Measurements from ENCODE around the gene FICD.

FICD gene

GRCh38 chr12:108561852-108562347 lies 46.8 kb downstream of the FICD start:
- H3K4me1 ChIP-seq (ENCODE audit: insufficient read depth, low read length, severe bottlenecking), result peaks cover 67% of the 10 kb centered on the region
- peak overlapping the region; percentile 82 for H3K9ac ChIP-seq (ENCODE audit: low read length)
- H3K9me3 ChIP-seq (ENCODE audit: low read length), result no peaks in the 10 kb centered on the region
- H4K20me1 ChIP-seq (ENCODE audit: insufficient read depth, low read length), result no peaks in the 10 kb centered on the region
- TF ChIP-seq CTCF (IDR thresholded peaks at IDR 0.05; ENCODE audit: low read length), result no peak
- no peak for TF ChIP-seq EZH2 (IDR thresholded peaks at IDR 0.05; ENCODE audit: borderline replicate concordance, low read length)
- H3K36me3 ChIP-seq (ENCODE audit: insufficient read depth, low read length), result peaks cover 31% of the 10 kb centered on the region; the same call in 1 of the 2 replicates
- peak overlapping the region; percentile 79 for H3K4me3 ChIP-seq (ENCODE audit: low read depth, low read length, poor library complexity, severe bottlenecking)
- no peaks in the 10 kb centered on the region for H3K9me2 ChIP-seq (ENCODE audit: low read depth, low read length)
- H2AFZ ChIP-seq (ENCODE audit: low read length), result no peak overlapping the region
- H3K79me2 ChIP-seq (ENCODE audit: insufficient read depth, low read length), result peaks cover 31% of the 10 kb centered on the region
- H3K27me3 ChIP-seq (ENCODE audit: insufficient read depth, low read length), result no peaks in the 10 kb centered on the region
- peak overlapping the region; percentile 79 for H3K27ac ChIP-seq (ENCODE audit: low read depth, low read length, poor library complexity, severe bottlenecking)
- peak overlapping the region; percentile 84 for H3K4me2 ChIP-seq (ENCODE audit: low read length)
- no peaks in the 10 kb centered on the region for H3F3A ChIP-seq (ENCODE audit: insufficient read depth, low read length)

GRCh38 chr12:108562348-108563135 lies 47.5 kb downstream of the FICD start, which contains the start of gene ISCU:
TSS of gene ISCU (plus strand) at chr12:108562596. CDS start at chr12:108562623, 27 bp downstream.
- Histone ChIP-seq H3K4me2 (ENCODE audit: low read length) (peak within 1 kb of the TSS; percentile 94), H3K27ac (ENCODE audit: low read depth, low read length, poor library complexity, severe bottlenecking) (peak within 1 kb of the TSS; percentile 79), H3K27me3 (ENCODE audit: insufficient read depth, low read length) (no peaks in the 10 kb centered on the region), H3K9me3 (ENCODE audit: low read length) (no peaks in the 10 kb centered on the region), H3K79me2 (ENCODE audit: insufficient read depth, low read length) (peaks cover 28% of the 10 kb centered on the region), H4K20me1 (ENCODE audit: insufficient read depth, low read length) (no peaks in the 10 kb centered on the region), H3F3A (ENCODE audit: insufficient read depth, low read length) (no peaks in the 10 kb centered on the region), H3K9me2 (ENCODE audit: low read depth, low read length) (no peaks in the 10 kb centered on the region), H3K4me1 (ENCODE audit: insufficient read depth, low read length, severe bottlenecking) (peaks cover 68% of the 10 kb centered on the region), H3K4me3 (ENCODE audit: low read depth, low read length, poor library complexity, severe bottlenecking) (peak within 1 kb of the TSS; percentile 79), H3K9ac (ENCODE audit: low read length) (peak within 1 kb of the TSS; percentile 82), H2AFZ (ENCODE audit: low read length) (no peak within 1 kb of the TSS), H3K36me3 (ENCODE audit: insufficient read depth, low read length) (peaks cover 34% of the 10 kb centered on the region; the same call in 1 of the 2 replicates)
- TF ChIP-seq CTCF (IDR thresholded peaks at IDR 0.05; ENCODE audit: low read length) (no peak), EZH2 (IDR thresholded peaks at IDR 0.05; ENCODE audit: borderline replicate concordance, low read length) (no peak)

GRCh38 chr12:108563136-108563803 lies 48.2 kb downstream of the FICD start:
- H3K9ac ChIP-seq (ENCODE audit: low read length), result peak overlapping the region; percentile 81
- peaks cover 70% of the 10 kb centered on the region for H3K4me1 ChIP-seq (ENCODE audit: insufficient read depth, low read length, severe bottlenecking)
- no peak overlapping the region for H2AFZ ChIP-seq (ENCODE audit: low read length)
- H3K79me2 ChIP-seq (ENCODE audit: insufficient read depth, low read length), result peaks cover 24% of the 10 kb centered on the region
- TF ChIP-seq EZH2 (IDR thresholded peaks at IDR 0.05; ENCODE audit: borderline replicate concordance, low read length) (no peak), CTCF (IDR thresholded peaks at IDR 0.05; ENCODE audit: low read length) (peak; percentile 67)
- H3K36me3 ChIP-seq (ENCODE audit: insufficient read depth, low read length), result peaks cover 41% of the 10 kb centered on the region; the same call in 1 of the 2 replicates
- H3K9me2 ChIP-seq (ENCODE audit: low read depth, low read length), result no peaks in the 10 kb centered on the region
- peak overlapping the region; percentile 94 for H3K4me2 ChIP-seq (ENCODE audit: low read length)
- H3K4me3 ChIP-seq (ENCODE audit: low read depth, low read length, poor library complexity, severe bottlenecking), result peak overlapping the region; percentile 79
- H3K27ac ChIP-seq (ENCODE audit: low read depth, low read length, poor library complexity, severe bottlenecking), result peak overlapping the region; percentile 51
- no peaks in the 10 kb centered on the region for H4K20me1 ChIP-seq (ENCODE audit: insufficient read depth, low read length)
- no peaks in the 10 kb centered on the region for H3F3A ChIP-seq (ENCODE audit: insufficient read depth, low read length)
- no peaks in the 10 kb centered on the region for H3K27me3 ChIP-seq (ENCODE audit: insufficient read depth, low read length)
- no peaks in the 10 kb centered on the region for H3K9me3 ChIP-seq (ENCODE audit: low read length)
